GM19324 (cell line): ENCODE results near the gene CAPN11.

ENCODE experiments used
- ATAC-seq: cut with Tn5 transposase; IDR thresholded peaks from one replicate; pipeline ENCODE4 v1.9.1; 2021; ENCODE audit warnings: mild to moderate bottlenecking, moderate library complexity; ENCODE audit not compliant: unreplicated experiment, low FRiP score

Gene CAPN11

GRCh38 chr6:44202332-44202971 lies 43.8 kb downstream of the CAPN11 start:
- no peak for ATAC-seq

- ATAC-seq: no peak
Observed at GRCh38 chr6:44202972-44203750, 44.5 kb downstream of the CAPN11 start.

DNA sequence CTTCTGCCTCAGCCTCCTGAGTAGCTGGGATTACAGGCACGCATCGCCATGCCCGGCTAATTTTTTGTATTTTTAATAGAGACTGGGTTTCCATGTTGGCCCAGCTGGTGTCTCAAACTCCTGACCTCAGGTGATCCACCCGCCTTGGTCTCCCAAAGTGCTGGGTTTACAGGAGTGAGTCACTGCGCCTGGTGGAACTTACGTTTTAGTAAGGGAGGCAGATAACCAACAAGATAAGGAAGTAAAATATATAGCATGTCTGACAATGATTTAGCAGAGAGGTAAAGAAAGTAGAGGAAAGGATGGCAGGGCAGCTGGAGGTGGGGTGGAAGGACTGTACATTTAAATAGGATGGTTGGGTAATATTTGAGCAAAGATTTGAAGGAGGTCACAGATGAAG lies 45.3 kb downstream of the CAPN11 start:
- no peak for ATAC-seq

DNA sequence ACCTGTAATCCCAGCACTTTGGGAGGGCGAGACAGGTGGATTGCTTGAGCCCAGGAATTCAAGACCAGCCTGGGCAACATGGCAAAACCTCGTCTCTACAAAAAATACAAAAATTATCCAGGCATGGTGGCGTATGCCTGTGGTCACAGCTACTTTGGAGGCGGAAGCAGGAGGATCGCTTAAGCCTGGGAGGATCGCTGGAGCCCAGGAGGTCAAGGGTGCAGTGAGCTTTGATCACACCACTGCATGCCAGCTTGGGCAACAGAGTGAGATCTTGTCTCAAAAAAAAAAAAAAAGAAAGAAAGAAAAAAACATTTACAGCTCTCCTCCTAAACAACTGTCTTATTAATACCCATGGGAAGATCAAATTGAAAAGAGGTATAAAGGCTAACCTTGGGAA lies 49.3 kb downstream of the CAPN11 start:
- no peak for ATAC-seq

GRCh38 chr6:44211284-44211683 lies 52.7 kb downstream of the CAPN11 start:
- no peak for ATAC-seq

- no peak for ATAC-seq
Observed at GRCh38 chr6:44214307-44214706, 55.7 kb downstream of the CAPN11 start.

GRCh38 chr6:44216677-44217331 lies 58.2 kb downstream of the CAPN11 start, which contains the start of gene MYMX:
MYMX (plus strand) TSS chr6:44216926; CDS start chr6:44217472, 546 bp downstream.
- no peak for ATAC-seq

GRCh38 chr6:44217332-44218143 lies 58.9 kb downstream of the CAPN11 start:
- ATAC-seq: no peak

- peak; percentile 55 for ATAC-seq
Observed at GRCh38 chr6:44219053-44219814, 60.6 kb downstream of the CAPN11 start.

- ATAC-seq: no peak
Observed at GRCh38 chr6:44219815-44220784, 61.5 kb downstream of the CAPN11 start.

- ATAC-seq: no peak
Observed at GRCh38 chr6:44220913-44221290, 62.3 kb downstream of the CAPN11 start.

DNA sequence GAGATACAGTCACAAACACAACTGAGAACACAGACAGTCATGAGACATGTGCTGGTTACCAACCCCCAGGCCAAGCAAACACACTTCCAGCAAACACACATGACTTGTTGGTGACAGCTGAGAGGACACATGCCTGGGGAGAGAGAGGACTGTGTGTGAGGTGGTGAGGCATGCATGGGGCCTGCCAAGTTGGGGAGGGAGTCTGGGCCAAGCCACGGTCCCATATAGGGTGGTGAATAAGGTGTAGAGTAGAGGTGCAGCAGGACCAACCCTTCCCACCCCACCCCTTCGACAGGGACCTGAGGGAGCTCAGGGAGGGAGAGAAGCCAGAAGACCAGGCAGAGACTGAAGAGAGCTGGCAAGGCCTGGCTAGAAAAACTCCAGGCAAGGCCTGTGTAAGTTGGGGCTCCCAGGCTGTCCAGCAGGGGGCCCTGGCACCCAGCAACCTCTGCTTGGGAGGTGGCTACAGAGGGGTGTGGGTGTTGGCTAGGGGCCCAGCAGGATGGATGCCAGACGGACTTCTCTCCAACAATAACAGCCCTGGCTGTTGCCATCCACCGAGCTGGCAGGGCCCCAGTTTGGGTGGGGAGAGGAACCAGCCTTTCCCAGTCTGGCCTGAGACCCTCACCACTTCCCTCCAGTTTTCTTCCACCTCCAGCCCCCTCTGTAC lies 62.8 kb downstream of the CAPN11 start:
- ATAC-seq: peak; percentile 43

- no peak for ATAC-seq
Observed at GRCh38 chr6:44221961-44222335, 63.3 kb downstream of the CAPN11 start.

DNA sequence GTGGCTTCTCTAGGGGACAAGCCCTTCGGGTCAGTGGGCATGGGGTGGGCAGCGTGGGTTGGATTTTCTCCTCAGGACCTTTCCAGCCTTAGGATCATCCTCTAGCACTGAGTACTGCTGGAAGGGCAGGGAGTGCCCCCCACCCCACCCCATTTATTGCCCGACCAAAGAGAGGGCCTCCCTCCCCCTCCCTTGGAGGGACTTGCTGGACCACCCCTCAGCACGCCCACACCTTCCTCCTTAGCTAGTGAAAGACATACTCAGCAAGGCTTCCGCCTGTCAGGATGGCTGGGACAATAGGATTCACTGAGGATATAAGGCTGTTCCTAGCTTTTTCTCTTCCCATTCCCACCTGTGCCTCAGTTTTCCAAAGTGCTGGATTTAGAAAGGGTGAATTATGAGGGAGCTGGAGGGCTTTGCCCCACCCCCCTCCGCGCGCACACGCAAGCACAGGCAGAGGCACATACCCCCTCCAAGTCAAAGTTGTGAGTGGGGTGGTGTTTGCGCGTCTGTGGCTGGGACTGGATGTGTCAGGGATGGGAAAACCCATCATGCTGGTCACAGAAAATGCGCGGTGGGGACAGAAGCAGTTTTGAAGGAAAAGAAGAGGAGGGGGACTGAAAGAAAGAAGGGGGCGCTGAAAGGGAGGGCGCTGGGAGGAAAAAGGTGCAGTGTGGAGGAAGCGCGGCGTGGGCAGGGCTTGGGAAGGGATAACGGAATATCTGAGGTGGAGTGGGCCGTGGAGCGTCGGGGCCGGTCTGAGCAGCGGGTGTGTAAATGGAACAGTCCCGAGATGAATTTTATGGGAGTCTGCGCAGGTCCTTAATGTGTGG lies 64.1 kb downstream of the CAPN11 start:
- ATAC-seq: no peak

- ATAC-seq: peak; percentile 58
Observed at GRCh38 chr6:44223319-44224028, 64.9 kb downstream of the CAPN11 start, which contains the start of gene SLC29A1. SLC29A1 (plus strand) TSS chr6:44223595; CDS start chr6:44227314, 3,719 bp downstream.

DNA sequence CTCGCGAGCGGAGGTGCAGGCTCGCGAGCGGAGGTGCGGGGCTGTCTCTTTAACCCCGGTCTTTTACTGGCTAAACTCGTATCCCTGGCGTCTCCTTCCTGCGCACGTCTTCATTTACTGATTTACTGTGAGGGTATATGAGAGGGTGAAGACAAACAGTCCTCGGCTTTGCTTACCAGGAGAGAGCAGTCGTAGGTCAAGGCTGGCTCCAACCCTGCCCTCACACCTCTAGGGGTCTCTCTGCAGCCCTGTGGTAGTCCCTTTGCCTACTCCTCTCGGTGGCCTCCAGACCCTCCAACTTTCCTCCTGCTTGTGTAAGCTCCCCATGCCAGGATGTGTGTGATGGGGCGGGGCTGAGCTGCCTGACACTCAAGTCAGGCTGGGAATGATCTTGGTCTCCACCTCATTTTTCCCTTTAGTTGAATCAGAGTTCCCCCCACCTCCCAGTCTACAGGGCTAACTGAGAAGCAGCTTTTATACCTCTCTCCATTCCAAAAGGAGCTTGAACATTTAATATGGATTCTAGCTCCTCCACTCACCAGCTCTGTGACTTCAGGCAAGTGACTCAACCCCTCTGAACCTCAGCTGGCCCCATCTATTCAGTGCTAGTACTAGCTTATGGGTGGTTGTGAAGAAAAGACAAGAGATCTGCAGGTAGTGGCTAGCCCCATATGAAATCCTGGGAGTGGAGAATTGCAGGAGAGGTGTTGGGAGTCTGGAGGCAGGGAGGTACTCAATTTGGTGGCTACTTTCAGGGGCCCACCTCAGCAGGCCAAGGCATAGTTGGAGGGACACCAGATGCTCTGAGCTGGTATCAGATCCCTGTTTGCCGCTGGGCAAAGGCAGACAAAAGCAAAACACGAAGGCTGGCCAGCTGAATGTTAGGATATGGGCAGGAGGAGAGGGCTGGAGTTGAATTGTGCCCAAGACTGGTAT lies 65.7 kb downstream of the CAPN11 start:
- ATAC-seq: no peak
